ENCODE results near the gene SEPTIN12.

SEPTIN12 gene

DNA sequence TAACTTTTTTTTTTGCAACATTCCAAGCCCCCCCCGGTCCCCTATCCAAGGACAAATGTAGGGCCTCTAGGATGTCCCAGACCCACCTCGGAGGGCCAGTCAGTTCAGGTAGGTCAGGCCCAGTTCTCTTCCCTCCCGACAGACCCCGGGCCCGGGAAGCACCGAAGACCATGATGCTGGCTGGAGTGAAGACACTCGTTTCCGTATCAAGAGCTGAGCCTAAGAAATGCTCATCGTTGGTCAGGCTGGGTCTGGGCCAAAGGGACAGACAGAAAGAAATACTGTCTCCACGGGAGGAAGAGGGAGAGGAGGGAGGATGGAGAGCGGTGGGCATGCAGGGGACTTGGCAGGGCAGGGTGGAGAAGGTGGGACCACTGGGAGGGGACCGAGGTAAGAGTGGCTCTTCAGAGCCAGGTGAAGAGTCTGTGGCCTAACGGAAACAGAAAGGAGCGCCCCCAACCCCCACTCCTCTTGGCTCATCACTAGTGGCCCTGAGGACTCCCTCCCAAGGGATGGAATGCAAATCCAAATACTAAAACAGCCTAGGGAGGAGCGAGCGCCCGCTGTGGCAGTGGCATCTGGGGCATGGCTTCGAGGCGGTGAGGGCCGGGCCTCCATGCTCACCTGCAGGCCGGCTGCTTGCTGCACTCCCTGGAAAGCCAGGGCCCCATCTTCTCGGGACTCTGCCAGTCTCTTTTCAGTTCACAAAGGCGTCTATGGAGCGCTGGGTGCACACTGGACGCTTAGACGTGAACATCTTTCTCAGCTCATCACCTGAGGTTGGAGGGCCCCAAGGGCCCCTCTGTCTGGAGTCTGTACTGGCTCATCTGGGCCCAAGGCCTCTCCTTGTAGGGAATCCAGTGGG is 16.0 kb upstream of the SEPTIN12 start:
- no peak overlapping the region for H3K4me2 ChIP-seq (ENCODE audit: low read depth, low read length)
- 0 out of 2 replicates have a peak, but pooled peaks cover 3% of the 10 kb centered on the region for H3K4me1 ChIP-seq (ENCODE audit: low read length)
- H3K79me2 ChIP-seq (ENCODE audit: low read length), result no peaks in the 10 kb centered on the region
- DNase-seq, result no peak
- H3K36me3 ChIP-seq (replicated peaks; ENCODE audit: insufficient read depth, low read length), result no peaks in the 10 kb centered on the region
- no peaks in the 10 kb centered on the region for H3K9me2 ChIP-seq (replicated peaks; ENCODE audit: insufficient read depth, low read length)
- no peaks in the 10 kb centered on the region for H3K27me3 ChIP-seq (replicated peaks; ENCODE audit: insufficient read depth, low read length)
- peaks cover 18% of the 10 kb centered on the region for H3F3A ChIP-seq (ENCODE audit: insufficient read depth, low read length)
- H2AFZ ChIP-seq (ENCODE audit: low read length), result no peak overlapping the region
- no peak overlapping the region for H3K4me3 ChIP-seq (ENCODE audit: low read length)
- H3K9me3 ChIP-seq (replicated peaks; ENCODE audit: insufficient read depth, low read length), result no peaks in the 10 kb centered on the region
- H3K27ac ChIP-seq (ENCODE audit: low read length), result no peak overlapping the region
- H3K9ac ChIP-seq (ENCODE audit: low read length), result no peak overlapping the region
- TF ChIP-seq, protein P1, sequence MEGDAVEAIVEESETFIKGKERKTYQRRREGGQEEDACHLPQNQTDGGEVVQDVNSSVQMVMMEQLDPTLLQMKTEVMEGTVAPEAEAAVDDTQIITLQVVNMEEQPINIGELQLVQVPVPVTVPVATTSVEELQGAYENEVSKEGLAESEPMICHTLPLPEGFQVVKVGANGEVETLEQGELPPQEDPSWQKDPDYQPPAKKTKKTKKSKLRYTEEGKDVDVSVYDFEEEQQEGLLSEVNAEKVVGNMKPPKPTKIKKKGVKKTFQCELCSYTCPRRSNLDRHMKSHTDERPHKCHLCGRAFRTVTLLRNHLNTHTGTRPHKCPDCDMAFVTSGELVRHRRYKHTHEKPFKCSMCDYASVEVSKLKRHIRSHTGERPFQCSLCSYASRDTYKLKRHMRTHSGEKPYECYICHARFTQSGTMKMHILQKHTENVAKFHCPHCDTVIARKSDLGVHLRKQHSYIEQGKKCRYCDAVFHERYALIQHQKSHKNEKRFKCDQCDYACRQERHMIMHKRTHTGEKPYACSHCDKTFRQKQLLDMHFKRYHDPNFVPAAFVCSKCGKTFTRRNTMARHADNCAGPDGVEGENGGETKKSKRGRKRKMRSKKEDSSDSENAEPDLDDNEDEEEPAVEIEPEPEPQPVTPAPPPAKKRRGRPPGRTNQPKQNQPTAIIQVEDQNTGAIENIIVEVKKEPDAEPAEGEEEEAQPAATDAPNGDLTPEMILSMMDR (IDR thresholded peaks at IDR 0.05; ENCODE audit: low read length), result no peak
- no peak for TF ChIP-seq EZH2phosphoT487 (IDR thresholded peaks at IDR 0.05; ENCODE audit: low read length)
- no peak for TF ChIP-seq EZH2 (optimal IDR thresholded peaks at IDR 0.05; ENCODE audit: low read depth, low read length)
- H4K20me1 ChIP-seq (ENCODE audit: insufficient read depth, low read length), result no peaks in the 10 kb centered on the region

DNA sequence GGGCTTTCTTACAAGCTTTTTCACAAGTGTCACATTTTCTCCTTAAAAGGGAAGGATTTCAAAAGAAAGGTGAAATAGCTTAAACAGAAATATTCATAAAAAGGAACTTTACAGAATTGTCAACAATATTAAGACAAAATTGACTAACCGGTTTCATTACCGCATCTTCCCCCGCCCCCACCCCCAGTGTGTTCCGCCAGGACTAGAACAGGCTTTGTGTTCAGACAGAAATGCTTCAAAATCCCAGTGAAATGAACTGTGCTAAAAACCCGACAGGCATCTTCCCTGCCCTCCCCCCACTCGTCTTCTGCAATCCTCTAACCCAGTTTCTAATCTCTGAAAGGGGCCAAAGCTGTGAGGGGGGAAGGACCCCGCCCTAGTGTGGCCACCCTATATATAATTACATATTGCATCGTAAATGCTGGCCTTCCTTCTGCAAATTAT is 15.3 kb upstream of the SEPTIN12 start:
- Histone ChIP-seq H3K4me1 (ENCODE audit: low read length) (0 out of 2 replicates have a peak, but pooled peaks cover 3% of the 10 kb centered on the region), H3F3A (ENCODE audit: insufficient read depth, low read length) (peaks cover 18% of the 10 kb centered on the region), H3K36me3 (replicated peaks; ENCODE audit: insufficient read depth, low read length) (no peaks in the 10 kb centered on the region), H3K4me3 (ENCODE audit: low read length) (peak overlapping the region; percentile 72), H4K20me1 (ENCODE audit: insufficient read depth, low read length) (no peaks in the 10 kb centered on the region), H3K4me2 (ENCODE audit: low read depth, low read length) (peak overlapping the region; percentile 71), H3K9me2 (replicated peaks; ENCODE audit: insufficient read depth, low read length) (no peaks in the 10 kb centered on the region), H3K27me3 (replicated peaks; ENCODE audit: insufficient read depth, low read length) (no peaks in the 10 kb centered on the region), H3K9me3 (replicated peaks; ENCODE audit: insufficient read depth, low read length) (no peaks in the 10 kb centered on the region), H2AFZ (ENCODE audit: low read length) (no peak overlapping the region), H3K27ac (ENCODE audit: low read length) (no peak overlapping the region), H3K9ac (ENCODE audit: low read length) (0 out of 2 replicates have a peak overlapping the region, but pooled peaks have one; percentile 28), H3K79me2 (ENCODE audit: low read length) (no peaks in the 10 kb centered on the region)
- no peak for DNase-seq
- TF ChIP-seq EZH2 (optimal IDR thresholded peaks at IDR 0.05; ENCODE audit: low read depth, low read length) (no peak), EZH2phosphoT487 (IDR thresholded peaks at IDR 0.05; ENCODE audit: low read length) (no peak)
- TF ChIP-seq, protein P1 (IDR thresholded peaks at IDR 0.05; ENCODE audit: low read length), result no peak

DNA sequence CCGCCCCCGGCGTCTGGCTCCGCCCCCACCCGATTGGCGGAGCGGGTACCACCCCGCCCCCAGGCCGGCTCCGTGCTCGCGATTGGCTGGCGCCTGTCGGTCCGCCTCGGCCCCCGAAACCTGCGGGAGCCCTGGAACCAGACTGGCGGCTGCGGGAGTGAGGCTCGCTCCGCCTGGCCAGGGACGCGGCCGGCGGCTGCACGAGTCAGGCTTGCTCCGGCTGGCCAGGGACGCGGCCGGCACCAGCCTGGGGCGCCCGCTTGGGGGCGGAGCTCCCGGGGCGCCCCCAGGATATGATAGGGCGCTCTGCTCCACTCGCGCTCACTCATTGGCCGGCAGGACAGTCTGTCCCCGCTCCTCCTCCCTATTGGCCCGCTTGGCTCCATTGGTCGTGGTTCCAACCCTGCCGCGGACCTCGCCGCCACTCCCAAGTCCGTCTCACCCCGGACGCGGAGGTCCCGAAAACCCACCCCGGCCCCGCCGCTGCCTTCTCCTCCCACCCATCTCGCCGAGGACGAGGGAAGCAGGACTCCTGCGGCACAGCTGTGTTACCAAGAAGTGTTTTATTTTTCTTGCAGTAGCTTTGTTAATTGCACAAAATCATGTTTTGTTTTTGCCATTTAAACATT is 14.6 kb upstream of the SEPTIN12 start:
- no peaks in the 10 kb centered on the region for H3K27me3 ChIP-seq (replicated peaks; ENCODE audit: insufficient read depth, low read length)
- no peak for TF ChIP-seq EZH2 (optimal IDR thresholded peaks at IDR 0.05; ENCODE audit: low read depth, low read length)
- TF ChIP-seq EZH2phosphoT487 (IDR thresholded peaks at IDR 0.05; ENCODE audit: low read length), result no peak
- TF ChIP-seq, protein P1 (IDR thresholded peaks at IDR 0.05; ENCODE audit: low read length), result no peak
- peaks cover 18% of the 10 kb centered on the region for H3F3A ChIP-seq (ENCODE audit: insufficient read depth, low read length)
- peak overlapping the region; percentile 71 for H3K4me2 ChIP-seq (ENCODE audit: low read depth, low read length)
- peak overlapping the region; percentile 72 for H3K4me3 ChIP-seq (ENCODE audit: low read length)
- H3K36me3 ChIP-seq (replicated peaks; ENCODE audit: insufficient read depth, low read length), result no peaks in the 10 kb centered on the region
- H4K20me1 ChIP-seq (ENCODE audit: insufficient read depth, low read length), result no peaks in the 10 kb centered on the region
- H3K4me1 ChIP-seq (ENCODE audit: low read length), result 0 out of 2 replicates have a peak, but pooled peaks cover 3% of the 10 kb centered on the region
- no peaks in the 10 kb centered on the region for H3K9me3 ChIP-seq (replicated peaks; ENCODE audit: insufficient read depth, low read length)
- peak; percentile 83 for DNase-seq
- H3K9ac ChIP-seq (ENCODE audit: low read length), result peak overlapping the region; percentile 28; the same call in 1 of the 2 replicates
- H3K27ac ChIP-seq (ENCODE audit: low read length), result peak overlapping the region; percentile 35; the same call in 1 of the 2 replicates
- H3K9me2 ChIP-seq (replicated peaks; ENCODE audit: insufficient read depth, low read length), result no peaks in the 10 kb centered on the region
- peak overlapping the region; percentile 59 for H2AFZ ChIP-seq (ENCODE audit: low read length)
- H3K79me2 ChIP-seq (ENCODE audit: low read length), result no peaks in the 10 kb centered on the region

Measured in MM.1S (cell line).